Endothelial cell of umbilical vein (primary cell): ENCODE data around the gene CADPS. TPM values are rescaled to one million over a fixed set of nuclear protein-coding genes. Genes with fewer than 3 reads are reported as not detected.

Experiments
- BruUV-seq: library from RNA; stranded (reverse); fragments of 400-500 nt; replicated peaks from 2 replicates; lab custom pipeline; 2021; lab: Mats Ljungman, UMichigan
- CTCF ChIA-PET: fragments of 300-600, 350-600 bp; sonication (Branson Sonifier 250); formaldehyde crosslinking; loops from one replicate; lab custom pipeline; 2021; ENCODE audit warnings: antibody characterized with exemption, inconsistent platforms; lab: Charles Lee
- POLR2A ChIA-PET: fragments of 300-600, 350-600 bp; sonication (Branson Sonifier 250); formaldehyde crosslinking; loops from one replicate; lab custom pipeline; 2021; ENCODE audit warnings: antibody characterized with exemption, inconsistent platforms; lab: Charles Lee
- DNase-seq: peaks from one replicate; pipeline ENCODE4 v3.0.0-alpha.2; 2011; ENCODE audit warnings: low read depth, low spot score
- FAIRE-seq: peaks from 2 replicates; lab custom pipeline; 2011; peaks lifted over from hg19 to GRCh38; lab: Jason Lieb, UNC
- H2AFZ ChIP-seq: 2 replicates; pipeline ENCODE4 v1.6.0; 2012; ENCODE audit warnings: low read depth, low read length, control low read depth, inconsistent platforms
- H3K27ac ChIP-seq: 2 replicates; pipeline ENCODE4 v1.5.1; 2011; ENCODE audit warnings: low read depth, mild to moderate bottlenecking, control low read depth, low read length, moderate library complexity; ENCODE audit not compliant: insufficient read depth
- H3K27me3 ChIP-seq, 2 experiments: 2 replicates each; pipeline versions ENCODE4 v1.6.0 to v1.6.1; 2011; ENCODE audit warnings: low read length in 2 of 2, mixed read lengths in 1 of 2; ENCODE audit not compliant: control insufficient read depth in 2 of 2, insufficient read depth in 2 of 2
- H3K36me3 ChIP-seq, 2 experiments: 2 replicates in 1 of 2; 3 replicates in 1 of 2; pipeline ENCODE4 v1.5.1; 2011; ENCODE audit warnings: low read length in 2 of 2, mild to moderate bottlenecking in 1 of 2, moderate library complexity in 1 of 2; ENCODE audit not compliant: control insufficient read depth in 2 of 2, insufficient read depth in 2 of 2; ENCODE audit errors: extremely low read depth in 1 of 2
- H3K4me1 ChIP-seq: 3 replicates; pipeline ENCODE4 v1.5.1; 2011; ENCODE audit warnings: mild to moderate bottlenecking, low read length; ENCODE audit not compliant: control insufficient read depth, insufficient read depth; ENCODE audit errors: extremely low read depth
- H3K4me2 ChIP-seq: 2 replicates; pipeline ENCODE4 v1.6.1; 2011; ENCODE audit warnings: low read length, control low read depth, mixed read lengths; ENCODE audit not compliant: insufficient read depth
- H3K4me3 ChIP-seq, 3 experiments: fragments of 200-600 bp in 1 of 3; sonication (generic), shearing (Covaris generic) in 1 of 3; replicated peaks in 1 of 3; 2 replicates each; pipeline ENCODE4 v1.5.1; 2011 to 2016; ENCODE audit warnings: control low read depth in 3 of 3, low read length in 3 of 3, mild to moderate bottlenecking in 2 of 3, inconsistent platforms in 1 of 3, low read depth in 1 of 3, moderate library complexity in 1 of 3; ENCODE audit not compliant: insufficient read depth in 1 of 3
- H3K79me2 ChIP-seq: 2 replicates; pipeline ENCODE4 v1.6.0; 2012; ENCODE audit warnings: low read length, inconsistent platforms; ENCODE audit not compliant: control insufficient read depth, insufficient read depth
- H3K9ac ChIP-seq: replicated peaks from 2 replicates; pipeline ENCODE3; 2011; ENCODE audit warnings: low read length, control low read depth; ENCODE audit not compliant: insufficient read depth; ENCODE audit errors: extremely low read depth
- H3K9me1 ChIP-seq: replicated peaks from 3 replicates; pipeline ENCODE4 v1.6.0; 2011; ENCODE audit warnings: mild to moderate bottlenecking, low read length; ENCODE audit not compliant: control insufficient read depth, insufficient read depth; ENCODE audit errors: extremely low read depth
- H3K9me3 ChIP-seq: replicated peaks from 2 replicates; pipeline ENCODE4 v1.5.1; 2012; ENCODE audit warnings: low read length, inconsistent platforms; ENCODE audit not compliant: control insufficient read depth, insufficient read depth
- H4K20me1 ChIP-seq: replicated peaks from 2 replicates; pipeline ENCODE3; 2011; ENCODE audit warnings: mild to moderate bottlenecking, low read length; ENCODE audit not compliant: control insufficient read depth, insufficient read depth; ENCODE audit errors: extremely low read depth
- CTCF ChIP-seq, 2 donors: IDR thresholded peaks; 1 replicate in 1 of 2; 2 replicates in 1 of 2; pipeline ENCODE4 v1.5.1; 2011; ENCODE audit warnings: low read length in 2 of 2, mild to moderate bottlenecking in 2 of 2, moderate library complexity in 2 of 2, control low read depth in 1 of 2, inconsistent platforms in 1 of 2, low read depth in 1 of 2; ENCODE audit not compliant: insufficient read depth in 1 of 2; ENCODE audit errors: extremely low read depth in 1 of 2
- EZH2 ChIP-seq: IDR thresholded peaks from 2 replicates; pipeline ENCODE4 v1.6.1; 2012; ENCODE audit warnings: borderline replicate concordance, low read depth, mild to moderate bottlenecking, moderate library complexity, low read length, inconsistent platforms; ENCODE audit not compliant: severe bottlenecking
- FOS ChIP-seq: IDR thresholded peaks from 2 replicates; pipeline ENCODE4 v1.6.1; 2011; ENCODE audit warnings: mild to moderate bottlenecking, low read length, moderate library complexity, borderline replicate concordance; ENCODE audit not compliant: insufficient read depth
- GATA2 ChIP-seq: IDR thresholded peaks from 2 replicates; pipeline ENCODE4 v1.7.0; 2011; ENCODE audit warnings: low read depth, mild to moderate bottlenecking, moderate library complexity, mixed read lengths, low read length; ENCODE audit not compliant: insufficient read length, insufficient read depth
- JUN ChIP-seq: IDR thresholded peaks from 2 replicates; pipeline ENCODE4 v1.6.1; 2011; ENCODE audit warnings: borderline replicate concordance, low read depth; ENCODE audit not compliant: insufficient read length, insufficient read depth
- MYC ChIP-seq: IDR thresholded peaks from one replicate; pipeline ENCODE4 v1.6.1; 2011; ENCODE audit warnings: mild to moderate bottlenecking, low read depth, low read length
- POLR2A ChIP-seq: IDR thresholded peaks from 2 replicates; pipeline ENCODE4 v1.6.1; 2012; ENCODE audit warnings: low read depth, mild to moderate bottlenecking, control low read depth, low read length
- POLR2AphosphoS5 ChIP-seq: IDR thresholded peaks from 2 replicates; pipeline ENCODE4 v1.6.1; 2012; ENCODE audit warnings: low read depth, mild to moderate bottlenecking, control low read depth, low read length, moderate library complexity; ENCODE audit not compliant: insufficient read depth
- dilution Hi-C: fragments of 300-500 bp; cut with MboI; formaldehyde crosslinking; loops from one replicate; pipeline ENCODE4 v1.15.0; 2019; ENCODE audit warnings: low sequenced_read_pairs; ENCODE audit not compliant: extremely low pct_ligation_motif_present
- intact Hi-C: fragments of 100-400 bp; cut with micrococcal nuclease; formaldehyde crosslinking; loops from one replicate; pipeline ENCODE4 v1.10.0; 2022
- polyA plus RNA-seq, 4 experiments: library from polyadenylated mRNA; depleted of rRNA in 3 of 4; stranded (reverse) in 3 of 4; unstranded in 1 of 4; fragments of >200 nt; gene quantifications; 2 replicates each; pipeline versions ENCODE4 v1.2.1 to v1.2.3, GENCODE V29; 2011 to 2012; ENCODE audit warnings: missing spikeins in 1 of 4
- total RNA-seq: library from RNA; stranded (reverse); gene quantifications from 2 replicates; pipeline ENCODE4 v1.2.3, GENCODE V29; 2021
- TF ChIP-seq, protein P1 (sequence below): IDR thresholded peaks from 2 replicates; pipeline ENCODE4 v1.6.1; 2011; ENCODE audit not compliant: insufficient read depth, insufficient read length

Gene CADPS
- total and polyA plus RNA-seq, 2 donors (not counting 3 experiments of a cell fraction or from before 2014, with no cell fraction given), result not detected

- FAIRE-seq (no peak), DNase-seq (no peak)
- Histone ChIP-seq H3K9me3 (no peaks in the 10 kb centered on the region), H3K9ac (no peak overlapping the region), H2AFZ (no peak overlapping the region), H4K20me1 (no peaks in the 10 kb centered on the region), H3K4me1 (no peaks in the 10 kb centered on the region), H3K9me1 (no peaks in the 10 kb centered on the region), H3K4me3 (no peak overlapping the region), H3K27ac (no peak overlapping the region), H3K4me2 (no peak overlapping the region), H3K79me2 (no peaks in the 10 kb centered on the region), H3K36me3 (no peaks in the 10 kb centered on the region), H3K27me3 (peaks cover 5 to 7% of the 10 kb centered on the region in 2 experiments)
- TF ChIP-seq GATA2 (no peak), MYC (no peak), CTCF (IDR thresholded peaks at IDR 0.05; ENCODE audit: extremely low read depth in 1 of 2, insufficient read depth in 1 of 2, low read depth in 1 of 2, low read length in 2 of 2) (no peak), FOS (no peak), POLR2A (no peak), EZH2 (no peak), JUN (no peak), POLR2AphosphoS5 (no peak)
- TF ChIP-seq, protein P1, sequence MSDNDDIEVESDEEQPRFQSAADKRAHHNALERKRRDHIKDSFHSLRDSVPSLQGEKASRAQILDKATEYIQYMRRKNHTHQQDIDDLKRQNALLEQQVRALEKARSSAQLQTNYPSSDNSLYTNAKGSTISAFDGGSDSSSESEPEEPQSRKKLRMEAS, result no peak
- CTCF ChIA-PET, result interaction anchor here (1.2 to 2.3 kb wide), 2 partner anchors 9 to 10 kb away, joined by 3 to 6 read pairs; no protein-coding TSS in a partner anchor
- POLR2A ChIA-PET, result no interaction called here
- no TSS peak for BruUV-seq
- dilution Hi-C loops (no loop called here), intact Hi-C loops (no loop called here)
Observed at GRCh38 chr3:62439176-62439813, 435.9 kb downstream of the CADPS start.
